GM12878 (cell line): ENCODE data around the gene FOXK1. TPM values are rescaled to one million over a fixed set of nuclear protein-coding genes. Genes with fewer than 3 reads are reported as not detected.

Experiments used
- ATAC-seq: fragments of 200-7000 bp; cut with Tn5 transposase; 3 replicates; pipeline ENCODE4 v1.9.1; 2020; ENCODE audit warnings: mild to moderate bottlenecking, moderate library complexity
- BruUV-seq: library from RNA; stranded (reverse); fragments of 400-500 nt; replicated peaks from 2 replicates; lab custom pipeline; 2021; lab: Mats Ljungman, UMichigan
- CTCF ChIA-PET: fragments of 300-600 bp; sonication (Branson Sonifier 250); formaldehyde crosslinking; extraction: SDS; loops from one replicate; lab custom pipeline; 2021; ENCODE audit warnings: inconsistent platforms; lab: Yijun Ruan, JAX
- POLR2A ChIA-PET: fragments of 350-600 bp; formaldehyde crosslinking; extraction: SDS; loops from one replicate; lab custom pipeline; 2021; ENCODE audit warnings: inconsistent platforms; lab: Charles Lee
- RAD21 ChIA-PET: fragments of 300-600 bp; sonication (Branson Sonifier 250); formaldehyde crosslinking; loops from one replicate; lab custom pipeline; 2023; ENCODE audit warnings: antibody characterized with exemption; ENCODE audit not compliant: unreplicated experiment; lab: Charles Lee
- SMC1A ChIA-PET: fragments of 300-600 bp; sonication (Branson Sonifier 250); formaldehyde crosslinking; loops from one replicate; lab custom pipeline; 2023; ENCODE audit not compliant: unreplicated experiment, uncharacterized antibody; lab: Charles Lee
- DNase-seq: peaks from one replicate; pipeline ENCODE4 v3.0.0-alpha.2; 2011; ENCODE audit warnings: low read depth, low spot score
- FAIRE-seq: peaks from 3 replicates; lab custom pipeline; 2011; peaks lifted over from hg19 to GRCh38; lab: Jason Lieb, UNC
- H2AFZ ChIP-seq: 2 replicates; pipeline ENCODE4 v1.6.0; 2011; ENCODE audit warnings: low read depth, low read length, control low read depth; ENCODE audit not compliant: control insufficient read depth
- H3K27ac ChIP-seq: 2 replicates; pipeline ENCODE4 v1.5.1; 2011; ENCODE audit warnings: control low read depth; ENCODE audit not compliant: control insufficient read depth, insufficient read depth
- H3K27me3 ChIP-seq, 2 experiments: replicated peaks in 1 of 2; 2 replicates each; pipeline versions ENCODE4 v1.6.0 to v1.6.1; 2011; ENCODE audit warnings: low read length in 1 of 2; ENCODE audit not compliant: control insufficient read depth in 2 of 2, insufficient read depth in 2 of 2
- H3K36me3 ChIP-seq, 2 experiments: 2 replicates each; pipeline ENCODE4 v1.5.1; 2011; ENCODE audit warnings: low read length in 1 of 2; ENCODE audit not compliant: control insufficient read depth in 2 of 2, insufficient read depth in 2 of 2
- H3K4me1 ChIP-seq: 2 replicates; pipeline ENCODE4 v1.6.1; 2011; ENCODE audit warnings: mild to moderate bottlenecking, low read length, moderate library complexity, mixed read lengths; ENCODE audit not compliant: control insufficient read depth, insufficient read depth
- H3K4me2 ChIP-seq: 2 replicates; pipeline ENCODE4 v1.6.0; 2011; ENCODE audit warnings: control low read depth; ENCODE audit not compliant: control insufficient read depth, insufficient read depth
- H3K4me3 ChIP-seq: fragments of 200-600 bp; sonication (generic); 2 replicates; pipeline ENCODE4 v1.5.1; 2016
- H3K79me2 ChIP-seq: 2 replicates; pipeline ENCODE4 v1.6.0; 2011; ENCODE audit warnings: low read length; ENCODE audit not compliant: control insufficient read depth, insufficient read depth
- H3K9ac ChIP-seq: 2 replicates; pipeline ENCODE4 v1.8.0; 2011; ENCODE audit warnings: low read length, control low read depth, mixed read lengths; ENCODE audit not compliant: control insufficient read depth, insufficient read depth
- H3K9me3 ChIP-seq: replicated peaks from 3 replicates; pipeline ENCODE4 v1.5.1; 2011; ENCODE audit warnings: mild to moderate bottlenecking, low read length; ENCODE audit not compliant: control insufficient read depth, insufficient read depth
- H4K20me1 ChIP-seq: 2 replicates; pipeline ENCODE4 v1.6.0; 2011; ENCODE audit not compliant: control insufficient read depth, insufficient read depth
- BHLHE40 ChIP-seq, 2 experiments: fragments of 450-650 bp in 1 of 2; IDR thresholded peaks; 2 replicates each; pipeline ENCODE4 v1.6.1; 2011 to 2017; ENCODE audit warnings: low read depth in 2 of 2, borderline replicate concordance in 1 of 2, improper control_type of control experiment in 1 of 2, low read length in 1 of 2, mild to moderate bottlenecking in 1 of 2
- FOXK2 ChIP-seq: fragments of 450-650 bp; IDR thresholded peaks from 2 replicates; pipeline ENCODE4 v1.6.1; 2017; ENCODE audit warnings: mild to moderate bottlenecking, moderate library complexity
- ZBTB4 ChIP-seq: fragments of 450-650 bp; formaldehyde crosslinking; IDR thresholded peaks from 2 replicates; pipeline ENCODE4 v1.4.0; 2022; ENCODE audit warnings: mild to moderate bottlenecking, moderate library complexity
- WGBS: methylation state at CpG from one replicate; pipeline ENCODE4 v1.1.6; 2016; ENCODE audit warnings: low lambda C conversion rate; ENCODE audit not compliant: insufficient replicate concordance, insufficient coverage; ENCODE audit errors: missing lambda C conversion rate; 5-methylcytosine and 5-hydroxymethylcytosine counted together
- in situ Hi-C: fragments of 300-500 bp; cut with MboI; formaldehyde crosslinking; loops from 9 replicates; pipeline ENCODE4 v1.14.3; 2018; ENCODE audit warnings: mixed read lengths
- intact Hi-C: fragments of 100-400 bp; cut with micrococcal nuclease; formaldehyde crosslinking; loops from one replicate; pipeline ENCODE4 v1.14.2; 2022; ENCODE audit not compliant: unreplicated experiment
- polyA plus RNA-seq, 11 experiments: library from polyadenylated mRNA; depleted of rRNA in 4 of 11; unstranded in 6 of 11; stranded (reverse) in 5 of 11; fragments of >200 nt; fragmentation: Nextera tagmentation in 4 of 11; fragmentation: Illumina TruSeq in 1 of 11; extraction: Ambion mirVana in 4 of 11; extraction: Trizol in 1 of 11; gene quantifications; 1 replicate in 1 of 11; 2 replicates in 10 of 11; pipeline versions ENCODE4 v1.2.1 to v1.2.3, GENCODE V29; 2011 to 2016; ENCODE audit warnings: inconsistent platforms in 2 of 11, missing spikeins in 2 of 11, low read depth in 1 of 11
- total RNA-seq, 4 experiments: library from RNA; depleted of rRNA in 3 of 4; stranded (reverse); fragments of >200 nt in 3 of 4; fragmentation: Illumina TruSeq in 1 of 4; extraction: Trizol in 1 of 4; gene quantifications; 2 replicates each; pipeline versions ENCODE4 v1.2.1 to v1.2.3, GENCODE V29; 2013 to 2021

The FOXK1 gene
- total and polyA plus RNA-seq, 10 of the 15 experiments (the other 5 are each of a cell fraction or from before 2014, with no cell fraction given) = 0.24 to 31.8 (median 4.5) TPM

- BruUV-seq = no TSS peak
- ATAC-seq = no peak
- Histone ChIP-seq H3K4me3 (no peak overlapping the region), H3K27ac (no peak overlapping the region), H3K36me3 (no peaks in the 10 kb centered on the region), H3K9me3 (peaks cover 3% of the 10 kb centered on the region; the same call in 1 of the 3 replicates), H4K20me1 (no peaks in the 10 kb centered on the region), H3K27me3 (no peaks in the 10 kb centered on the region), H3K4me1 (no peaks in the 10 kb centered on the region), H2AFZ (no peak overlapping the region), H3K79me2 (no peaks in the 10 kb centered on the region), H3K4me2 (no peak overlapping the region), H3K9ac (no peak overlapping the region)
- 52% methylated on average over 4 of the region's 4 CpGs for WGBS
- intact Hi-C loops = no loop called here
- in situ Hi-C loops = no loop called here
- ChIA-PET SMC1A (no interaction called here), CTCF (no interaction called here), POLR2A (interaction anchor here (0.6 kb wide), 1 partner anchor 197 kb away, joined by 6 read pairs; no protein-coding TSS in a partner anchor), RAD21 (no interaction called here)
- no peak for DNase-seq
- no peak for TF ChIP-seq BHLHE40 (IDR thresholded peaks at IDR 0.05; ENCODE audit: borderline replicate concordance in 1 of 2, low read depth in 2 of 2, low read length in 1 of 2)
- no peak for TF ChIP-seq ZBTB4 (CRISPR knock-in tag)
- no peak for TF ChIP-seq FOXK2
- FAIRE-seq = no peak
These were observed 26.2 kb upstream of the FOXK1 start for GRCh38 chr7:4655896-4656295.
